Measurements from ENCODE around the gene RAMACL. TPM values are rescaled to one million over a fixed set of nuclear protein-coding genes. Genes with fewer than 3 reads are reported as not detected.

The RAMACL gene
- total RNA-seq, 4 donors from 2014 or later = 1.1 to 1.5 (median 1.1) TPM; not detected in 1

- H3K27me3 ChIP-seq = no peaks in the 10 kb centered on the region
- peak overlapping the region in 2 of 4 donors; percentile 31 to 75 for H3K27ac ChIP-seq
- no peak overlapping the region for H3K4me3 ChIP-seq
- DNase-seq = peak in 1 of 3 donors; percentile 35
- no peaks in the 10 kb centered on the region for H3K36me3 ChIP-seq
- TF ChIP-seq POLR2A (IDR thresholded peaks at IDR 0.05) = no peak
- TF ChIP-seq CTCF (IDR thresholded peaks at IDR 0.05) = no peak
- peaks cover 0 to 26% (median 10%) of the 10 kb centered on the region in 4 donors for H3K4me1 ChIP-seq
- H3K9me3 ChIP-seq = no peaks in the 10 kb centered on the region
Observed at GRCh38 chr6:166588691-166589336, 2.3 kb upstream of the RAMACL start.

- no peaks in the 10 kb centered on the region for H3K27me3 ChIP-seq
- no peak for TF ChIP-seq CTCF (IDR thresholded peaks at IDR 0.05)
- no peak for TF ChIP-seq POLR2A (IDR thresholded peaks at IDR 0.05)
- no peak overlapping the region for H3K4me3 ChIP-seq
- H3K27ac ChIP-seq = peak overlapping the region in 2 of 4 donors; percentile 0 to 75
- no peaks in the 10 kb centered on the region for H3K9me3 ChIP-seq
- no peaks in the 10 kb centered on the region for H3K36me3 ChIP-seq
- DNase-seq = peak in 2 of 3 donors; percentile 66 to 71
- peaks cover 0 to 26% (median 10%) of the 10 kb centered on the region in 4 donors for H3K4me1 ChIP-seq
Observed at GRCh38 chr6:166587631-166588413, 1.3 kb upstream of the RAMACL start.

GRCh38 chr6:166584853-166585429 lies 1.5 kb downstream of the RAMACL start:
- Histone ChIP-seq H3K4me3 (no peak overlapping the region), H3K27me3 (no peaks in the 10 kb centered on the region), H3K36me3 (no peaks in the 10 kb centered on the region), H3K4me1 (peaks cover 0 to 23% (median 8%) of the 10 kb centered on the region in 4 donors), H3K9me3 (no peaks in the 10 kb centered on the region), H3K27ac (no peak overlapping the region)
- no peak for DNase-seq
- TF ChIP-seq POLR2A (IDR thresholded peaks at IDR 0.05) = no peak
- no peak for TF ChIP-seq CTCF (IDR thresholded peaks at IDR 0.05)

GRCh38 chr6:166584155-166584554 lies 2.3 kb downstream of the RAMACL start:
- Histone ChIP-seq H3K27ac (no peak overlapping the region), H3K36me3 (no peaks in the 10 kb centered on the region), H3K9me3 (no peaks in the 10 kb centered on the region), H3K4me3 (no peak overlapping the region), H3K4me1 (peaks cover 0 to 15% (median 4%) of the 10 kb centered on the region in 4 donors), H3K27me3 (no peaks in the 10 kb centered on the region)
- no peak for DNase-seq
- TF ChIP-seq CTCF (IDR thresholded peaks at IDR 0.05) (no peak), POLR2A (IDR thresholded peaks at IDR 0.05) (no peak)

GRCh38 chr6:166583230-166583965 lies 3.1 kb downstream of the RAMACL start:
- Histone ChIP-seq H3K27me3 (no peaks in the 10 kb centered on the region), H3K4me1 (peaks cover 0 to 7% (median under 1%) of the 10 kb centered on the region in 4 donors), H3K36me3 (no peaks in the 10 kb centered on the region), H3K4me3 (no peak overlapping the region), H3K27ac (no peak overlapping the region), H3K9me3 (no peaks in the 10 kb centered on the region)
- DNase-seq = no peak
- TF ChIP-seq POLR2A (IDR thresholded peaks at IDR 0.05) (no peak), CTCF (IDR thresholded peaks at IDR 0.05) (no peak)
